GM13977 (cell line): ENCODE results near the gene CAPN10.

Experiments used
- DNase-seq: peaks from one replicate; pipeline ENCODE4 v3.0.0; 2012; ENCODE audit warnings: low spot score
- CTCF ChIP-seq: IDR thresholded peaks from 2 replicates; pipeline ENCODE4 v1.5.1; 2012; ENCODE audit warnings: mild to moderate bottlenecking, control low read depth; ENCODE audit not compliant: insufficient read depth; ENCODE audit errors: extremely low read depth, missing control alignments
- in situ Hi-C: fragments of 300-500 bp; cut with MboI; formaldehyde crosslinking; loops from one replicate; pipeline ENCODE4 v1.12.0; 2022; ENCODE audit warnings: low sequenced_read_pairs, low pct_unique_long_range_greater_than_20kb, mixed read lengths, inconsistent platforms; ENCODE audit not compliant: unreplicated experiment

The CAPN10 gene

DNA sequence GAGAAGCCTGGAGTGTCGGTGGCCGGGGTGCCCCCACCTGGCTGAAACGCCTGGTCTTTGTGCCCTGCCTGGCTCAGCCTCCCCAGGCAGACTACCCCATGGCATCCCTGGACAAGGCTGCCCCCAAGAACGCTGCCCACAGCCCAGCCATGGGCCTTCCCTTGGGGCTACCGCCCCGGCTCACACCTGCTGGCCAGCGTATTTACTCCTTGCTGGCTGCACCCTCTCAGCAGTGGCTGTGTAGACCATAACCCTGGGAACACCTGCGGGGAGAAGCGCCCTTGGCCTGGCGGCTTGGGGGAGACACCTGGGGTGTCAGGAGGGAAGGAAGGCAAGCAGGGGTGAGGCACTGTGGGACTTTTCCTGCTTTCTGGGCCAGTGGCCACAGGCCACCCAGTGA, 17.3 kb downstream of the CAPN10 start:
- no peak for TF ChIP-seq CTCF
- no peak for DNase-seq
- in situ Hi-C loops, result no loop called here

- in situ Hi-C loops, result no loop called here
- peak; percentile 40 for TF ChIP-seq CTCF
- peak; percentile 67 for DNase-seq
Measured at GRCh38 chr2:240604291-240604938, 17.9 kb downstream of the CAPN10 start.

DNA sequence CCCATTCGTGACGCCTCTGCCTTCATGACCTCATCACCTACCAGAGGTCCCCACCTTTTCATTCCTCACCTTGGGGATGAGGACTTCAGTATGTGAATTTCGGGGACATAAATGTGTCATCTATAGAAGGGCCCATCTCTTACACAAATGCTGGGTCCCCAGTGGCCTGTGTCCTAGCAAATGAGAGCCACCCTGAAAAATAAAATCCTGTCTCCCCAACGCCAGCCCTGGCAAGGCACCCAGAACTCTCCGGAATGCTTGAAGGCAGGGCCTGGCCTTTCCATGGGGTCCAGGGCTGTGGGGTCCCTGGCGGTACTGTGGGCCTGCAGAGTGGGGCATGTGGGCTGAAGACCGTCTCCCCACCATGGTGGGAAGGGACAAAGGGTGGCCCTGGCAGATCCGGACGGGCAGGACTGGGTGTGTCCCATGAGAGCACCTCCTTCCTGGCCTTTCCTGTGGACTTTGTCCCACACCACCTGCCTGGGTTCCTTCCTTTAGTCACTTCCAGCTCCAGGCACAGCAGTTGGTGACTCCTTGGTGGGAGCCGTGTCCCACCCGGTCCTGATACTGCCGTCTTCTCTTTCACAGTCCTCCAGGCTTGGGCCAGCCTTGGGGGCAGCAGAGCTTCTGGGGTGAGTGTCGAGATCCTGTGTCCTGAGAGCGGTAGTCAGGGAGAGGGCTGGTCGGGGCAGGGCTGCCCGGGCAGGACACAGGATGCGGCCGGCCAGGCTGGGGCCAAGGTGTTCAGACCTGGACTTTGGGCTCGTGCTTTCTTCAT, 18.6 kb downstream of the CAPN10 start:
- in situ Hi-C loops, result no loop called here
- no peak for TF ChIP-seq CTCF

GRCh38 chr2:240605867-240606743, 19.6 kb downstream of the CAPN10 start:
- in situ Hi-C loops, result no loop called here
- TF ChIP-seq CTCF, result no peak
- peak; percentile 8 for DNase-seq

More for the DNA sequence above, 18.6 kb downstream of the CAPN10 start:
- DNase-seq, result peak; percentile 16

DNA sequence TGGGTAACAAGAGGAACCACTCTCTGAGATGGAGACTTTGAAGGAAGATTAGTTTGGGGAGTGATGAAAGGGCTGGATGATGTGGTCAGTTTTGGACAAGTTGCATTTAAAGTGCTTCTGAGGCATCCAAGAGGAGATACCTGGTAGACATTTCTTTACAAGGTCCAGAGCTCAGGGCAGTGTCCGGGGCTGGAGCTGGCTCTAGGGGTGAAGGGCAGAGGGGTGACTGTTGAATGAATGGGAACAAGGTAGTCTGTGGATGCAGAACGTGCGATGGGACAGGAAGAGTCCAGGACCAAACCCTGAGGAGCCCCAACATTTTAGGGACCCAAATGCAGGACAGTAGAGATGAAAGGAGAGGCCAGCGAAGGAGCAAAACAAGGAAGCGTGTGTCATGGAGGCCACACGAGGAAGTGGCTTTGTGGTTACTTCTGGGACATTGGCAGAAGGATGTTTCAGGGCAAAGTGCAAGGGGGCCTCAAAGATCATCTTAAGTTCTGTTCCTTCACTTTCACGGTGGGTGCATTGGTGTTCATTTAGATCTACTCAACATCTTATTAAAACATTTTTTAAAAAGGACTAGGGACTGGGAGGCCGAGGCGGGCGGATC, 25.2 kb downstream of the CAPN10 start:
- no peak for TF ChIP-seq CTCF
- no peak for DNase-seq
- in situ Hi-C loops, result no loop called here

GRCh38 chr2:240613781-240614180, 27.2 kb downstream of the CAPN10 start:
- no peak for DNase-seq
- TF ChIP-seq CTCF, result no peak
- in situ Hi-C loops, result no loop called here
